Heart left ventricle (tissue), 16 donors: ENCODE data around the gene C2. TPM values are rescaled to one million over a fixed set of nuclear protein-coding genes. Genes with fewer than 3 reads are reported as not detected.

Source experiments
- ATAC-seq, 4 donors: fragments of 200-7000 bp; cut with Tn5 transposase; one replicate each; pipeline ENCODE4 v1.9.1; 2020 to 2022; ENCODE audit warnings: moderate library complexity in 4 of 4, mild to moderate bottlenecking in 3 of 4, moderate number of reproducible peaks in 1 of 4
- DNase-seq, 5 donors: peaks; one replicate each; pipeline ENCODE4 v3.0.0-alpha.2; 2020
- H3K27ac ChIP-seq, 12 donors: fragments of 200-600 bp; sonication (generic) in 4 of 12; one replicate each; pipeline versions ENCODE4 v1.5.0 to v1.8.0; 2016 to 2022; ENCODE audit warnings: mild to moderate bottlenecking in 2 of 12
- H3K27me3 ChIP-seq, 9 donors: fragments of 200-600 bp; sonication (generic) in 2 of 9; one replicate each; pipeline versions ENCODE4 v1.5.1 to v1.8.0; 2016 to 2022; ENCODE audit warnings: mild to moderate bottlenecking in 3 of 9
- H3K36me3 ChIP-seq, 9 donors: fragments of 200-600 bp; sonication (generic) in 2 of 9; one replicate each; pipeline versions ENCODE4 v1.5.0 to v1.8.0; 2018 to 2022; ENCODE audit warnings: mild to moderate bottlenecking in 2 of 9
- H3K4me1 ChIP-seq, 12 donors: fragments of 200-600 bp; sonication (generic) in 4 of 12; one replicate each; pipeline versions ENCODE4 v1.5.0 to v1.8.0; 2016 to 2022; ENCODE audit warnings: mild to moderate bottlenecking in 3 of 12
- H3K4me3 ChIP-seq, 12 donors: fragments of 200-600 bp; sonication (generic) in 4 of 12; one replicate each; pipeline versions ENCODE4 v1.5.0 to v1.8.0; 2017 to 2022; ENCODE audit warnings: mild to moderate bottlenecking in 9 of 12, moderate library complexity in 4 of 12
- H3K9me3 ChIP-seq, 12 donors: fragments of 200-600 bp; sonication (generic) in 4 of 12; one replicate each; pipeline versions ENCODE4 v1.5.0 to v1.8.0; 2016 to 2022; ENCODE audit warnings: mild to moderate bottlenecking in 1 of 12
- POLR2A ChIP-seq, 2 donors: fragments of 450-650 bp; IDR thresholded peaks; one replicate each; pipeline ENCODE4 v1.6.1; 2017; ENCODE audit warnings: antibody characterized with exemption in 2 of 2, mild to moderate bottlenecking in 2 of 2, moderate library complexity in 2 of 2
- WGBS, 4 donors: extraction: QIAGEN DNeasy Blood & Tissue Kit in 2 of 4; methylation state at CpG; one replicate each; pipeline versions ENCODE4 v1.1.5 to v1.1.7; 2013 to 2018; 5-methylcytosine and 5-hydroxymethylcytosine counted together
- intact Hi-C, 10 donors: fragments of 100-400 bp; cut with DNase I; formaldehyde crosslinking; loops; one replicate each; pipeline versions ENCODE4 v1.11.1 to v1.14.2; 2022
- polyA plus RNA-seq, 2 donors: library from polyadenylated mRNA; stranded (reverse); fragments of 200-250 nt; gene quantifications; one replicate each; pipeline ENCODE4 v1.2.3, GENCODE V29; 2013
- total RNA-seq, 9 donors: library from RNA; depleted of rRNA in 2 of 9; stranded (reverse); fragments of >200 nt in 2 of 9; fragmentation: NEBNext Ultra II Directional in 3 of 9; extraction: Animal tissue kit (Norgen Biotek cat#: 25700) in 3 of 9; gene quantifications; one replicate each; pipeline versions ENCODE4 v1.1.0 to v1.2.4, GENCODE V29; 2016 to 2023
- TF ChIP-seq, protein P1 (sequence below), 12 donors: fragments of 200-600 bp; sonication (generic) in 4 of 12; IDR thresholded peaks; one replicate each; pipeline versions ENCODE4 v1.5.0 to v1.8.0; 2018 to 2022; ENCODE audit warnings: antibody characterized with exemption in 12 of 12, mild to moderate bottlenecking in 5 of 12
- donor health status: ischemic (EF 13 %, LVEDD 7.1; RV severe dilation, severe dysfunction).
- donor health status: healthy with polysubstance abuse.
- donor health status: DM: no; HTN: yes; CAD: no.
- donor health status: DM: no; HTN: no; CAD: no.
- donor health status: ischemic (EF 25% LVEDD 6.9; RV normal size, moderate dysfunction).
- donor health status: ischemic (EF 25% LVEDD 5.7; RV mildly dilated, moderate dysfunction).
- donor health status: healthy.
- donor health status: DM: yes; HTN: yes; CAD: no.
- donor health status: ischemic (EF 35%, LVEDD 5.7; RV mildly dilated, moderate dysfunction).
- donor health status: nonischemic (EF 11% LVEDD 7.7; RV severe dilation, severe dysfunction).
- donor health status: DM: yes; HTN: yes; CAD: no.
- donor health status: PGD.
- donor health status: ischemic (EF 29% LVEDD 5.4; RV normal size, mild dysfunction).
- donor health status: nonischemic (EF 23%, LVEDD 6.1; RV moderate dilation, normal function).

Gene C2
- total and polyA plus RNA-seq, 11 donors = 0.69 to 103 (median 4.8) TPM

- no peaks in the 10 kb centered on the region for H3K9me3 ChIP-seq
- H3K36me3 ChIP-seq = peaks cover 0 to 70% (median 60%) of the 10 kb centered on the region in 9 donors
- 50 to 67% (median 58%) methylated on average over 5 of the region's 5 CpGs for WGBS, 4 donors
- no peaks in the 10 kb centered on the region for H3K27me3 ChIP-seq
- peak in 4 of 5 donors; percentile 49 to 73 (median 61) for DNase-seq
- TF ChIP-seq POLR2A (IDR thresholded peaks at IDR 0.05) = no peak
- TF ChIP-seq, protein P1, sequence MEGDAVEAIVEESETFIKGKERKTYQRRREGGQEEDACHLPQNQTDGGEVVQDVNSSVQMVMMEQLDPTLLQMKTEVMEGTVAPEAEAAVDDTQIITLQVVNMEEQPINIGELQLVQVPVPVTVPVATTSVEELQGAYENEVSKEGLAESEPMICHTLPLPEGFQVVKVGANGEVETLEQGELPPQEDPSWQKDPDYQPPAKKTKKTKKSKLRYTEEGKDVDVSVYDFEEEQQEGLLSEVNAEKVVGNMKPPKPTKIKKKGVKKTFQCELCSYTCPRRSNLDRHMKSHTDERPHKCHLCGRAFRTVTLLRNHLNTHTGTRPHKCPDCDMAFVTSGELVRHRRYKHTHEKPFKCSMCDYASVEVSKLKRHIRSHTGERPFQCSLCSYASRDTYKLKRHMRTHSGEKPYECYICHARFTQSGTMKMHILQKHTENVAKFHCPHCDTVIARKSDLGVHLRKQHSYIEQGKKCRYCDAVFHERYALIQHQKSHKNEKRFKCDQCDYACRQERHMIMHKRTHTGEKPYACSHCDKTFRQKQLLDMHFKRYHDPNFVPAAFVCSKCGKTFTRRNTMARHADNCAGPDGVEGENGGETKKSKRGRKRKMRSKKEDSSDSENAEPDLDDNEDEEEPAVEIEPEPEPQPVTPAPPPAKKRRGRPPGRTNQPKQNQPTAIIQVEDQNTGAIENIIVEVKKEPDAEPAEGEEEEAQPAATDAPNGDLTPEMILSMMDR (IDR thresholded peaks at IDR 0.05) = peak; percentile 55 to 79 (median 70)
- H3K4me1 ChIP-seq = peaks cover 0 to 3% (median 0%) of the 10 kb centered on the region in 12 donors
- no peak overlapping the region for H3K4me3 ChIP-seq
- H3K27ac ChIP-seq = peak overlapping the region in 2 of 12 donors; percentile 19 to 21
- intact Hi-C loops = loop anchor here (1.0 to 10.0 kb wide), 8 partner anchors 47 to 407 kb away; partner anchors contain the start of genes LY6G5C (in 9 of the 10), ZBTB12 (in 5 of the 10), ATP6V1G2 (in 3 of the 10) and DDX39B (in 3 of the 10)
- ATAC-seq = peak in 3 of 4 donors; percentile 40 to 68 (median 66)
These were observed 24.8 kb downstream of the C2 start for GRCh38 chr6:31952140-31952805.

DNA sequence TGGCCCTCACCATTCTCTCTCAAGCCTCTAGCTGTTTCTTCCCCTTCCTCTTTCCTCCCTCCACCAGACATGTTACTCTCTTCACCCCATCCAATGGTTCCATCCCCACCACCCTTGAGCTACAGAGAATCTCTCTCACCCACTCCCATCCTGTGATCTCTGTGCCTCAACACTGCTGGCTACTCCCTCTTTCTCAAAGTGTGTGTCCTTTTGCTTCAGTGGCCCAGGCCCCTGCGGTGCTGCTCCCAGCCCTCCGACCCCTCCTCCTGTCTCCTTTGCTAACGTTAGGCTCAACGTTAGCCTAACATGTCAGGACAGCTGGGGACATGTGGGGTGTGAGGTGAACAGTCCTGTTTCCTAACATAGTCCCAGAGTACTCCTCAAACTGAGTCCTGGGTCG, 25.4 kb downstream of the C2 start:
- Histone ChIP-seq H3K4me3 (no peak overlapping the region), H3K27me3 (no peaks in the 10 kb centered on the region), H3K27ac (peak overlapping the region in 1 of 12 donors; percentile 21), H3K4me1 (peaks cover 0 to 9% (median 5%) of the 10 kb centered on the region in 12 donors), H3K9me3 (no peaks in the 10 kb centered on the region), H3K36me3 (peaks cover 0 to 73% (median 60%) of the 10 kb centered on the region in 9 donors)
- no peak for DNase-seq
- ATAC-seq = no peak
- 72 to 82% (median 77%) methylated on average over 5 of the region's 5 CpGs for WGBS, 4 donors
- intact Hi-C loops = loop anchor here (1.0 to 10.0 kb wide), 8 partner anchors 48 to 408 kb away; partner anchors contain the start of genes LY6G5C (in 9 of the 10), ZBTB12 (in 5 of the 10), ATP6V1G2 (in 3 of the 10) and DDX39B (in 3 of the 10)
- TF ChIP-seq POLR2A (IDR thresholded peaks at IDR 0.05) = no peak
- TF ChIP-seq, protein P1 (IDR thresholded peaks at IDR 0.05) = no peak

DNA sequence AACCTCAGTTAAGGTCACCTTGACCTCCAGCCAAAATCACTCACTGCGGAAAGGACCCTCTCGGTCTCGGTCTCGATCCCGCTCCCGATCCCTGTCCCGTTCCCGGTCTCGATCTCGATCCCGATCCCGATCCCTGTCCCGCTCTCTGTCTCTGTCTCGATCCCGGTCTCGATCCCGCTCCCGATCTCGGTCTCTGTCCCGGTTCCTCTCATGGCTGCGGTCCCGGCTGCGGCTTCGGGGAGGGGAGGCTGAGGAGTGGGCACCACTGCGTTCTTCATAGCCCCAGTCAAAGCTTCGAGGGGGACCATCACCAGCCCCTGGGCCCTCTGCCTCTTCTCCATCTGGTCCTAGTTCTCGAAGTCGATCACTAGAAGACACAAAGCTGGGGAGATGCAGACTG, 27.0 kb downstream of the C2 start:
- no peak for ATAC-seq
- no peak for DNase-seq
- 96 to 97% (median 97%) methylated on average over 28 of the region's 28 CpGs for WGBS, 4 donors
- H3K27ac ChIP-seq = no peak overlapping the region
- H3K4me1 ChIP-seq = peaks cover 0 to 19% (median 15%) of the 10 kb centered on the region in 12 donors
- H3K36me3 ChIP-seq = peaks cover 0 to 73% (median 60%) of the 10 kb centered on the region in 9 donors
- intact Hi-C loops = loop anchor here (5.0 to 10.0 kb wide), 6 partner anchors 50 to 410 kb away; partner anchors contain the start of genes LY6G5C (in 7 of the 10), ZBTB12 (in 5 of the 10), ATP6V1G2 (in 3 of the 10) and DDX39B (in 3 of the 10)
- no peak overlapping the region for H3K4me3 ChIP-seq
- no peaks in the 10 kb centered on the region for H3K27me3 ChIP-seq
- no peaks in the 10 kb centered on the region for H3K9me3 ChIP-seq
- no peak for TF ChIP-seq POLR2A (IDR thresholded peaks at IDR 0.05)
- TF ChIP-seq, protein P1 (IDR thresholded peaks at IDR 0.05) = no peak

DNA sequence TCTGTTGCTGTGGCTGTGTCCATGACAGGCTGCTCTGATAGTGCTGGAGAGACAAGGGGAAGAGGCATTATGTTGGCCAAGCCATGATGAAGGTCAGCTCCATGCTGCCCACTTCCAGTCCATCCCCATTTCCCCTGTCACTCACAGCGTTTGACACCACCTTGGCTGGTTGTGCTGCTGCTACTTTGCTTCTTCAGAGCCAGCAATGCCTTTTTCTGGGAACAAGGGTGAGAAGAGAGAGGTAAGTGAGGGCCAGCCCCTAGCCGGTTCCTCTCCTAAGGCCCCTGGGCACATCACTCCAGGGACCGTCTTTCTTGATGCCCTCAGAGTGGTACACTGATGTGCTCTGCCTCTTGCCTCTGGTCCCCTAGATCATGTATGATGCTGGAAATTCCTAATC, 29.3 kb downstream of the C2 start:
- WGBS, 4 donors = 65 to 98% (median 93%) methylated on average over 3 of the region's 3 CpGs
- intact Hi-C loops = loop anchor here in 8 of 10 donors (5.0 to 10.0 kb wide), 5 partner anchors 52 to 412 kb away; partner anchors contain the start of genes ATP6V1G2 (in 3 of the 8), DDX39B (in 3 of the 8), LY6G5C (in 3 of the 8) and NFKBIL1 (in 3 of the 8)
- Histone ChIP-seq H3K27me3 (no peaks in the 10 kb centered on the region), H3K27ac (no peak overlapping the region), H3K9me3 (no peaks in the 10 kb centered on the region), H3K4me1 (peaks cover 0 to 23% (median 18%) of the 10 kb centered on the region in 12 donors), H3K36me3 (peaks cover 0 to 78% (median 73%) of the 10 kb centered on the region in 9 donors), H3K4me3 (no peak overlapping the region)
- no peak for DNase-seq
- TF ChIP-seq, protein P1 (IDR thresholded peaks at IDR 0.05) = no peak
- no peak for TF ChIP-seq POLR2A (IDR thresholded peaks at IDR 0.05)
- no peak for ATAC-seq
